Osteocyte (in vitro differentiated cells): ENCODE measurements around the gene ACTR8. TPM values are rescaled to one million over a fixed set of nuclear protein-coding genes. Genes with fewer than 3 reads are reported as not detected.

Source experiments
- DNase-seq: peaks from one replicate; pipeline ENCODE4 v3.0.0; 2021; ENCODE audit warnings: mixed read lengths; ENCODE audit not compliant: unreplicated experiment; ENCODE audit errors: extremely low spot score
- H3K27ac Mint-ChIP-seq: one replicate; pipeline ENCODE4 v1.8.0; 2021; ENCODE audit warnings: mild to moderate bottlenecking, mixed read lengths; ENCODE audit not compliant: unreplicated experiment
- H3K27me3 Mint-ChIP-seq: one replicate; pipeline ENCODE4 v1.8.0; 2021; ENCODE audit warnings: mixed read lengths; ENCODE audit not compliant: unreplicated experiment
- H3K36me3 Mint-ChIP-seq: one replicate; pipeline ENCODE4 v1.8.0; 2021; ENCODE audit warnings: mixed read lengths; ENCODE audit not compliant: unreplicated experiment
- H3K4me1 Mint-ChIP-seq: one replicate; pipeline ENCODE4 v1.8.0; 2021; ENCODE audit warnings: mixed read lengths; ENCODE audit not compliant: unreplicated experiment
- H3K4me3 Mint-ChIP-seq: one replicate; pipeline ENCODE4 v1.8.0; 2021; ENCODE audit warnings: mild to moderate bottlenecking, moderate library complexity, mixed read lengths; ENCODE audit not compliant: unreplicated experiment
- H3K9me3 Mint-ChIP-seq: one replicate; pipeline ENCODE4 v1.8.0; 2021; ENCODE audit warnings: mixed read lengths; ENCODE audit not compliant: unreplicated experiment
- CTCF ChIP-seq: fragments of 200-600 bp; sonication (generic); IDR thresholded peaks from 2 replicates; pipeline ENCODE4 v1.5.0; 2021; ENCODE audit warnings: antibody characterized with exemption, mild to moderate bottlenecking, moderate library complexity
- total RNA-seq: library from RNA; stranded (reverse); gene quantifications from 2 replicates; pipeline ENCODE4 v1.2.1, GENCODE V29; 2021

The ACTR8 gene
- total RNA-seq, 1 donor from 2014 or later = 40.0 TPM

- TF ChIP-seq CTCF = peak; percentile 50
- H3K27ac Mint-ChIP-seq = no peak overlapping the region
- peak overlapping the region; percentile 76 for H3K4me3 Mint-ChIP-seq
- H3K36me3 Mint-ChIP-seq = no peaks in the 10 kb centered on the region
- no peak for DNase-seq
- no peaks in the 10 kb centered on the region for H3K9me3 Mint-ChIP-seq
- peaks cover 5% of the 10 kb centered on the region for H3K4me1 Mint-ChIP-seq
- peaks cover 20% of the 10 kb centered on the region for H3K27me3 Mint-ChIP-seq
Measured at GRCh38 chr3:53845103-53845880, 36.7 kb downstream of the ACTR8 start.

GRCh38 chr3:53844262-53845102, 37.5 kb downstream of the ACTR8 start:
- no peak for DNase-seq
- H3K36me3 Mint-ChIP-seq = no peaks in the 10 kb centered on the region
- H3K9me3 Mint-ChIP-seq = no peaks in the 10 kb centered on the region
- peak overlapping the region; percentile 76 for H3K4me3 Mint-ChIP-seq
- TF ChIP-seq CTCF = no peak
- H3K27ac Mint-ChIP-seq = no peak overlapping the region
- peaks cover 5% of the 10 kb centered on the region for H3K4me1 Mint-ChIP-seq
- peaks cover 20% of the 10 kb centered on the region for H3K27me3 Mint-ChIP-seq

- Mint-ChIP-seq H3K27me3 (peaks cover 15% of the 10 kb centered on the region), H3K27ac (no peak overlapping the region), H3K36me3 (no peaks in the 10 kb centered on the region), H3K4me1 (peaks cover 5% of the 10 kb centered on the region), H3K4me3 (no peak overlapping the region), H3K9me3 (no peaks in the 10 kb centered on the region)
- DNase-seq = no peak
- TF ChIP-seq CTCF = no peak
Measured at GRCh38 chr3:53843195-53844177, 38.5 kb downstream of the ACTR8 start.

- Mint-ChIP-seq H3K4me1 (peaks cover 5% of the 10 kb centered on the region), H3K36me3 (no peaks in the 10 kb centered on the region), H3K9me3 (no peaks in the 10 kb centered on the region), H3K27ac (no peak overlapping the region), H3K4me3 (no peak overlapping the region), H3K27me3 (peaks cover 13% of the 10 kb centered on the region)
- no peak for DNase-seq
- no peak for TF ChIP-seq CTCF
Measured at GRCh38 chr3:53842436-53843194, 39.3 kb downstream of the ACTR8 start.
